Keratinocyte (primary cell): ENCODE measurements around the gene DDIT4. TPM values are rescaled to one million over a fixed set of nuclear protein-coding genes. Genes with fewer than 3 reads are reported as not detected.

Experiments
- DNase-seq: peaks from one replicate; pipeline ENCODE4 v3.0.0-alpha.2; 2011; ENCODE audit warnings: low read depth, missing footprints, low spot score
- FAIRE-seq: peaks from 2 replicates; lab custom pipeline; 2011; peaks lifted over from hg19 to GRCh38; lab: Jason Lieb, UNC
- H2AFZ ChIP-seq: 2 replicates; pipeline ENCODE4 v1.6.0; 2012; ENCODE audit warnings: low read length, control low read depth, inconsistent platforms; ENCODE audit not compliant: control insufficient read depth
- H3K27ac ChIP-seq: 2 replicates; pipeline ENCODE4 v1.5.1; 2011; ENCODE audit warnings: low read length; ENCODE audit not compliant: control insufficient read depth, insufficient read depth
- H3K27me3 ChIP-seq: 3 replicates; pipeline ENCODE4 v1.6.0; 2011; ENCODE audit warnings: low read length; ENCODE audit not compliant: control insufficient read depth, insufficient read depth; ENCODE audit errors: extremely low read depth
- H3K36me3 ChIP-seq, 2 experiments: 2 replicates in 1 of 2; 3 replicates in 1 of 2; pipeline ENCODE4 v1.5.1; 2011; ENCODE audit warnings: low read length in 2 of 2, mild to moderate bottlenecking in 1 of 2; ENCODE audit not compliant: control insufficient read depth in 2 of 2, insufficient read depth in 2 of 2; ENCODE audit errors: extremely low read depth in 1 of 2
- H3K4me1 ChIP-seq: 3 replicates; pipeline ENCODE4 v1.5.1; 2011; ENCODE audit warnings: low read length; ENCODE audit not compliant: control insufficient read depth, insufficient read depth; ENCODE audit errors: extremely low read depth
- H3K4me2 ChIP-seq: 3 replicates; pipeline ENCODE4 v1.6.0; 2011; ENCODE audit warnings: low read depth, low read length; ENCODE audit not compliant: control insufficient read depth, insufficient read depth; ENCODE audit errors: extremely low read depth
- H3K4me3 ChIP-seq, 3 experiments: fragments of 200-600 bp in 1 of 3; sonication (generic) in 1 of 3; 2 replicates in 2 of 3; 3 replicates in 1 of 3; pipeline ENCODE4 v1.5.1; 2011 to 2016; ENCODE audit warnings: low read length in 3 of 3, mild to moderate bottlenecking in 3 of 3, control low read depth in 2 of 3, inconsistent platforms in 1 of 3, low read depth in 1 of 3, mixed read lengths in 1 of 3, mixed run types in 1 of 3, moderate library complexity in 1 of 3; ENCODE audit not compliant: control insufficient read depth in 2 of 3, insufficient read depth in 2 of 3; ENCODE audit errors: extremely low read depth in 1 of 3
- H3K79me2 ChIP-seq: 2 replicates; pipeline ENCODE4 v1.6.0; 2012; ENCODE audit warnings: low read length; ENCODE audit not compliant: control insufficient read depth, insufficient read depth
- H3K9ac ChIP-seq: 3 replicates; pipeline ENCODE4 v1.6.0; 2011; ENCODE audit warnings: low read length; ENCODE audit not compliant: control insufficient read depth, insufficient read depth; ENCODE audit errors: extremely low read depth
- H3K9me1 ChIP-seq: 3 replicates; pipeline ENCODE4 v1.6.0; 2011; ENCODE audit warnings: low read length; ENCODE audit not compliant: control insufficient read depth, insufficient read depth; ENCODE audit errors: extremely low read depth
- H3K9me3 ChIP-seq: 2 replicates; pipeline ENCODE4 v1.5.1; 2012; ENCODE audit warnings: low read depth, low read length; ENCODE audit not compliant: control insufficient read depth
- H4K20me1 ChIP-seq: 3 replicates; pipeline ENCODE4 v1.6.0; 2011; ENCODE audit warnings: low read length; ENCODE audit not compliant: control insufficient read depth, insufficient read depth; ENCODE audit errors: extremely low read depth
- EZH2 ChIP-seq: IDR thresholded peaks from one replicate; pipeline ENCODE4 v1.6.1; 2012; ENCODE audit warnings: inconsistent platforms, mild to moderate bottlenecking, low read length, moderate library complexity
- dilution Hi-C: fragments of 300-500 bp; cut with MboI; formaldehyde crosslinking; loops from one replicate; pipeline ENCODE4 v1.7.0; 2020; ENCODE audit warnings: low sequenced_read_pairs; ENCODE audit not compliant: extremely low pct_ligation_motif_present
- polyA plus RNA-seq, 5 experiments: library from polyadenylated mRNA; depleted of rRNA in 3 of 5; stranded (reverse) in 3 of 5; stranded (forward) in 1 of 5; unstranded in 1 of 5; fragments of >200 nt; gene quantifications; 1 replicate in 1 of 5; 2 replicates in 3 of 5; 3 replicates in 1 of 5; pipeline versions ENCODE4 v1.2.1 to v1.2.3, GENCODE V29; 2011 to 2012; ENCODE audit warnings: missing spikeins in 2 of 5, low read depth in 1 of 5, low replicate concordance in 1 of 5
- TF ChIP-seq, protein P1 (sequence below), 3 experiments: IDR thresholded peaks in 1 of 3; conservative IDR thresholded peaks in 1 of 3; optimal IDR thresholded peaks in 1 of 3; 2 replicates in 2 of 3; 3 replicates in 1 of 3; pipeline versions ENCODE3 to v1.5.1; 2011; ENCODE audit warnings: low read length in 3 of 3, mild to moderate bottlenecking in 3 of 3, moderate library complexity in 2 of 3, control low read depth in 1 of 3, inconsistent platforms in 1 of 3; ENCODE audit not compliant: insufficient read depth in 2 of 3; ENCODE audit errors: extremely low read depth in 1 of 3

DDIT4 gene
- polyA plus RNA-seq, 1 donor (not counting 4 experiments of a cell fraction or from before 2014, with no cell fraction given), result 248 TPM

GRCh38 chr10:72241691-72242252 is 32.0 kb upstream of the DDIT4 start:
- DNase-seq, result no peak
- no peak for TF ChIP-seq EZH2
- TF ChIP-seq, protein P1, sequence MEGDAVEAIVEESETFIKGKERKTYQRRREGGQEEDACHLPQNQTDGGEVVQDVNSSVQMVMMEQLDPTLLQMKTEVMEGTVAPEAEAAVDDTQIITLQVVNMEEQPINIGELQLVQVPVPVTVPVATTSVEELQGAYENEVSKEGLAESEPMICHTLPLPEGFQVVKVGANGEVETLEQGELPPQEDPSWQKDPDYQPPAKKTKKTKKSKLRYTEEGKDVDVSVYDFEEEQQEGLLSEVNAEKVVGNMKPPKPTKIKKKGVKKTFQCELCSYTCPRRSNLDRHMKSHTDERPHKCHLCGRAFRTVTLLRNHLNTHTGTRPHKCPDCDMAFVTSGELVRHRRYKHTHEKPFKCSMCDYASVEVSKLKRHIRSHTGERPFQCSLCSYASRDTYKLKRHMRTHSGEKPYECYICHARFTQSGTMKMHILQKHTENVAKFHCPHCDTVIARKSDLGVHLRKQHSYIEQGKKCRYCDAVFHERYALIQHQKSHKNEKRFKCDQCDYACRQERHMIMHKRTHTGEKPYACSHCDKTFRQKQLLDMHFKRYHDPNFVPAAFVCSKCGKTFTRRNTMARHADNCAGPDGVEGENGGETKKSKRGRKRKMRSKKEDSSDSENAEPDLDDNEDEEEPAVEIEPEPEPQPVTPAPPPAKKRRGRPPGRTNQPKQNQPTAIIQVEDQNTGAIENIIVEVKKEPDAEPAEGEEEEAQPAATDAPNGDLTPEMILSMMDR (optimal IDR thresholded peaks at IDR 0.05 in 1 of 3, IDR thresholded peaks at IDR 0.05 in 1 of 3, conservative IDR thresholded peaks at IDR 0.05 in 1 of 3; ENCODE audit: extremely low read depth in 1 of 3, insufficient read depth in 2 of 3, low read length in 3 of 3), result no peak
- H3K36me3 ChIP-seq, result peaks cover 0 to 1% of the 10 kb centered on the region in 2 experiments
- H3K9ac ChIP-seq, result no peak overlapping the region
- H3K27ac ChIP-seq, result no peak overlapping the region
- no peak overlapping the region for H2AFZ ChIP-seq
- no peak overlapping the region for H3K4me2 ChIP-seq
- no peak overlapping the region for H3K4me3 ChIP-seq
- H3K9me3 ChIP-seq, result no peaks in the 10 kb centered on the region
- H3K4me1 ChIP-seq, result peaks cover 13% of the 10 kb centered on the region
- H4K20me1 ChIP-seq, result no peaks in the 10 kb centered on the region
- H3K79me2 ChIP-seq, result no peaks in the 10 kb centered on the region
- dilution Hi-C loops, result no loop called here
- no peak for FAIRE-seq
- no peaks in the 10 kb centered on the region for H3K27me3 ChIP-seq
- no peaks in the 10 kb centered on the region for H3K9me1 ChIP-seq

DNA sequence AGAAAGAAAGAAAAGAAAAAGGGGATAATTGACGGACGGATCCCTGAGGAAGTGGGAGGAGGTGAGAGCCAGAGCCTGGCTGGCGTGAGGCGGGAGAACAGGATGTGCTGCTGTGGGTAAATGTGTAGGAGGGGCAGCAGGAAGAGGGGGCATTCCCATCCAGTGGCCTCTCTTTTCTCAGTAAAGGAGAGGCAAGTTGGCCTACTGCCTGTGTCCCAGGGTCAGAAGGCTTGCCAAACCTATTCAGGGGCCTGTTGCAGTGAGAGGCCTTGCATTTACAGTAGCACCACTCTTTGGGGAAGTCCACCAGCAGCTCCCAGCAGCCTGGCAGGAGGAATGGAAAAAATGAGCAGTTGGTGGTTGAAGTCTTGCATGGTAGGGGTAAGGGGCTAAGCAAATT is 31.0 kb upstream of the DDIT4 start:
- Histone ChIP-seq H3K27me3 (no peaks in the 10 kb centered on the region), H3K4me1 (peaks cover 20% of the 10 kb centered on the region), H3K4me2 (no peak overlapping the region), H3K27ac (no peak overlapping the region), H2AFZ (no peak overlapping the region), H3K79me2 (no peaks in the 10 kb centered on the region), H4K20me1 (no peaks in the 10 kb centered on the region), H3K9ac (no peak overlapping the region), H3K36me3 (no peaks in the 10 kb centered on the region), H3K9me3 (no peaks in the 10 kb centered on the region), H3K9me1 (no peaks in the 10 kb centered on the region), H3K4me3 (no peak overlapping the region)
- FAIRE-seq, result no peak
- no peak for DNase-seq
- TF ChIP-seq, protein P1 (optimal IDR thresholded peaks at IDR 0.05 in 1 of 3, IDR thresholded peaks at IDR 0.05 in 1 of 3, conservative IDR thresholded peaks at IDR 0.05 in 1 of 3; ENCODE audit: extremely low read depth in 1 of 3, insufficient read depth in 2 of 3, low read length in 3 of 3), result no peak
- no peak for TF ChIP-seq EZH2
- dilution Hi-C loops, result no loop called here
